DMS53 treated with DMSO at 0.1 percent for 48 hours (cell line): ENCODE data around the gene HECTD4.
A peak's percentile ranks its signal among the peaks of the same experiment; 100 is the strongest.

ENCODE experiments used
- DNase-seq: peaks from one replicate; lab custom pipeline; 2025; ENCODE audit not compliant: unreplicated experiment; lab: John Stamatoyannopoulos, UW

Gene HECTD4

DNA sequence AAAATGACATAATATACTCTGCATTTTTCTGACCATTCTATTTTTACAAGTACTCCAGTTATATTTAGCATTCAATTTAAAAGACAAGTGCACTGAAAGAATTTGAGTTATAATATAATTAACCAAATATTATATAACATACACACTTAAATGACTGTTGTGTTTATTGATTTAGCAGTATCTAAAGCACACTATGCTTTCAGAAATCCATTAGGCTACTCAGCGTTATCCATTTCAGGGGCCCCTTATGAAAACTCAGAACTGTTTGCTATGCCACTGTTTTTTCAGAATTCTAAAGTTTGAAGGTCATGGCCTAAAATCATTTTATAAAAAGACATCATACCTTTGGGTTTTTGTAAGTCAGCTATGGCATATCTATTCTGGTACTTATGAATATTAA lies 57.1 kb downstream of the HECTD4 start:
- DNase-seq: no peak

DNA sequence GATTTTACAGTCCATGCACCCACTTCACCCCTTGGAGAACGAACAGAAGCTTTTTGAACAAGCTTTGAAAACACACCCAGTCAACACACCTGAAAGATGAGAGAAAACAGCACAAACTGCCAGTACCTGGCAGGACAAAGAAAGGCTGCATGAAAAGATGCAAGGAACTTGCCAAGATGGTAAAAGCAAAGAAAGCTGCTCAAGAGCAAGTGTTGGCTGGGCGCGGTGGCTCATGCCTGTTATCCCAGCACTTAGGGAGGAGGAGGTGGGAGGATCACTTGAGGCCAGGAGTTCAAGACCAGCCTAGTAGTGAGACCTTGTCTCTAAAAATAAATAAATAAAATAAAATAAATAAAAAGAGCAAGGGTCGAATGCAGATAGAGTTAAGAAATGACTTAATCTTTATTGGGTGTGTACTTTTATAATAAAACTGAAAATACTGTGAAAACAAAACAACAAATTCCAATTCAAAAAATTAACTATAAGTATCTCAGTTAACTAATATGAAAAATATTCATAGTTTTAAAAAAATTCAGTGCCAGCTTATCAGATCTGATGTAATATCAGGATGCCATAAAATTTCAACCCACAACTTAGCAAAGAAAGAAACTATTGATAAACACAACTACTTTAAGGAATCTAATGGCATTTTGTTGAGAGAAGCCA lies 59.2 kb downstream of the HECTD4 start:
- DNase-seq: no peak

DNA sequence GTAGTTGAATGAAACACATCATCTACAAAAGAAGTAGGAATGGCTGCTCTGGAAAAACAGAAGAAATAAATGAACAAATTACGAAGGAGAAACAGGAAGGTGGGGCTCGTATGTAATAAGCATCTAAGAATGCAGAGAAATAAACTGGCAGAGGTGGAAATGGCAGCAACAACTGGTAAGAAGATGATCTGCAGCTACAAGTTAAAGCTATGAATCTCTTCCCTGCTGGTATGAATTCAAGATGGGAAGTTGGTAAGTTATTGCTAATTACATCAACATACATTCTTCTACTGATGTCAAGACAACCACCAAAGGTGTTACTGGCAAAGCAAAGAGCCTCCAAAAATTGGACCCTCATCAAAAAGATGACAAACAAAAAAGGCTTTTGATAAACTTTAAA lies 59.8 kb downstream of the HECTD4 start:
- DNase-seq: no peak

DNA sequence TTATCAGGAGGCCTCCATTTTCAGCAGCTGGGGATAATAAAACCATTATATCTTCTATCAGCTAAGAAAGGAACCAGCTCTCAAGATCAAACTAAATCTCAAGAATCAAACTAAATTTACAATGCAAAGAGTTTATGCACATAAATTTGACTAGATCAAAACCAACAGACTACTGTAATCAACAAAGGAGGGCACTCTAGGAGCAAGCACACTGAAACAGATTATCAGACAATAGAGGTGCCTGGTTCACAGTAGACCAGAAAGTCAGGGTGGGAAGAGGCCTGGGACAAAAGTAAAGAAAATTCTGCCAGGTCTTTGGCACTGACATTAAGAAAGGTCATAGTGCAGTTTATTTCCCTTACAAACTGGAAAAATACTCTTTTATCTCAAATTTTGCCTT lies 61.0 kb downstream of the HECTD4 start:
- DNase-seq: no peak

- no peak for DNase-seq
Observed at GRCh38 chr12:112319395-112319794, 62.8 kb downstream of the HECTD4 start.

- no peak for DNase-seq
Observed at GRCh38 chr12:112317481-112317880, 64.8 kb downstream of the HECTD4 start.

- no peak for DNase-seq
Observed at GRCh38 chr12:112314981-112315380, 67.2 kb downstream of the HECTD4 start.

DNA sequence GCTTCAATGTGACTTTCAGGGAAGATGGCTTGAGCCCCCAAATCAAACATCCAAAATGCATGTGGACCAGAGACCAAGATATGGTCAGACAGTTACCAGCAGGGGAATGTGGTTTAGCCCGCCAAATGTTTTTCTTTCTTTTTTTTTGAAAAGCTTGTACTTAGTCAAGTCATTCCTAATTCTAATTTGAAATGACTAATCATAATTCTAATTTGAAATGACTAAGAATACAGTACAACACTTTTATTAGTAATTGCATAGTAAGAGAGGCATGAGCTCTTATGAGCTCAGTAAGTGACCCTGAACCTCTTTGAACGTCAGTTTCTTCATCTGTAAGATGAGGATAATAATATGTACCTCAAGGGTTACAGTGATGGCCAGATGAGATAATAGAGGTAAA lies 72.4 kb downstream of the HECTD4 start:
- no peak for DNase-seq

DNA sequence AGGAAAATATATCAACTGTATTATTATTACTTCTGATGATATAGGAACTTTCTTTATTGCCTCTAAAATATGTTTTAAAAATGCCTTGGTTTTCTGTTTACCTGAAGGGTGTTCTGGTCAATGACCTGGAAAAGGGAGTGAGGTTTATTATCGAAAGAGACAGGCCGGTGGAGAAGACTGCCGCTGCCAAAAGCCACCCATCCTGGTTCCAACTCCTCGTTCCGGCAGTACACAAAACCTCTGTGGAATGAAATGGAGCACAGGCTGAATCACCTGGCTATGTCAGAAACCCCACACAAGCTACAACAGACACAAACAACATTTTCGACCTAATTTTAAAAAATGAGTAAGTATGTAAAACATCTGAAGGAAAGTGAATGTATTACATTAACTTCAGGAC lies 73.6 kb downstream of the HECTD4 start:
- no peak for DNase-seq

- no peak for DNase-seq
Observed at GRCh38 chr12:112308161-112308560, 74.1 kb downstream of the HECTD4 start.

DNA sequence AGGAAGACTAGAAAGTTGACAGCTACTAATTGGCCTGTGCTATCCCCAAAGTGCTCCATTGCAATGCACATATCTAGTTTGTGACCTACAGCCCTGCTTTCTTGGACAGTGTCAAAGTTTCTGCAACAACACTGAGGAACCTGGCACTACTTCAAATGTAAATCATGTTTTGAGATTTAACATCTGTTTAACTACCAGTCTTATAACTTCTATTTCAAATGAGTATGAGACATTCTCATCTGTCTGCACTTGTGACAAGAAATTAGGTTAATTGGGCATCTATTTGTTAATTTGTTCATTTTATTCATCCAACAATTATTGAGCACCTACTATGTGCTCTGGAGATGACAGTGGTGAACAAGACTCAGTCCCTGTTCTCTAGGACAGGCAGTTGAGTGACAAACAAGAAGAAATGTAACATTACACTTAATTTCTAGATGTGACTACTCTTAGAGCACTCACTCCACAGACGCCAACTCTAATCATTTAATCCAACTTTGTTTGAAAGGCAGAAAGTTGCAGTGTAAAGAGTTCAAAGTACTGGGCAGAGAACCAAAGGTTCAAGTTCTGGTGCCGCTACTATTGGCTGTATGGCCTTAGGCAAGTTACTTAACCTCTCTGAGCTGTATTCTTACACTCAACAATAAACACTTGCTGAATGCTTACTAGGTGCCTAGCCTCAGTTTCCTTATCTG lies 74.8 kb downstream of the HECTD4 start:
- no peak for DNase-seq

GRCh38 chr12:112305951-112306350 lies 76.3 kb downstream of the HECTD4 start:
- no peak for DNase-seq

- DNase-seq: no peak
Observed at GRCh38 chr12:112304436-112304835, 77.8 kb downstream of the HECTD4 start.

GRCh38 chr12:112303799-112304198 lies 78.4 kb downstream of the HECTD4 start:
- DNase-seq: no peak

DNA sequence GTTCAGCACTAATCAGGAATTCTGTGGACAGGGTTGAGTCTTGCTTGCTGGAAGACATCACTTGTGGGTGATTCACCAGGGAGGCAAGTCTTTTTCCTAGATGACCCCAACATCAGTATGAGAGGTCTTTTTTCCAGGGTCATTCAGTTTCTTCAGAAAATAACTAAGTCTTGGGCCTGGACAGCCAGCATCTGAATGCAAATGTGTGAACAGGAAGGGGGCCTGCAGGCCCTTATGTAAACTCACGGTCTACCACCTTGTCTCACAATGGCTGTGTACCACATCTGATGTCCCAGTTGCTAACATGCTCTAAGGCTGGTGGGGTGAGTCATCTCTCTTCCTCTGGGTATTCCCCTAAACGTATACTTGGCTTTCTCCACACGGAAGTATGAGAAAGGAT lies 79.2 kb downstream of the HECTD4 start:
- DNase-seq: no peak

DNA sequence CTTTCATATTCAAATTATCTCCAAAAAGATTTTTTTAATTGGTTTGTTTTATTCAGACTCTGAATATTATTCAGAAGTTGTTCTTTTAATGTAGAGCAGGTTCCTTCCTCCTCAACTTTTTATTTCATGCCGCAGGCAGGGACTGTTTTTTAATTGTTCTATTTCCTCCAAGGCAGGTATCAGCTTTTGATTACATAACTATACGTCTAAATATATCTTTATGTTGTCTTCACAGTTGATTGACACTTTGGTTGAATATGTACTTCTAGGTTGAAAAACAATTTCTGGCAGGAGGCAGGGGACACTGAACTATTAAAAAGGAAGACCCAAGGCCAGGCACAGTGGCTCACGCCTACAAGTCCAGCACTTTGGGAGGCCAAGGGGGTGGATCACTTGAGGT lies 82.5 kb downstream of the HECTD4 start:
- no peak for DNase-seq

DNA sequence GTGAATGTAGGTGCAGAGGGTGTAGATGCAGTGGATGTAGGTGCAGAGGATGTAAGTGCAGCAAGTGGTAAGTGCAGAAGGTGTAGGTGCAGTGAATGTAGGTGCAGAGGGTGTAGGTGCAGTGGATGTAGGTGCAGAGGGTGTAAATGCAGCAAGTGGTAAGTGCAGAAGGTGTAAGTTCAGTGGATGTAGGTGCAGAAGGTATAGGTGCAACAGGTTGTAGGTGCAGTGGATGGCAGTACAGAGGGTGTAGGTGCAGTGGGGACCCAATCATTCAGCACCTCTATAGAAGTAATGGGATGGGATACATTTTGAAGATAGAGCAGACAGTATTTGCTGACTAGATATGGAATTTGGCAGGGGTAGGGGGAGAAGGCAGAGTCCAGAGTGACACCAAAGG lies 85.0 kb downstream of the HECTD4 start:
- no peak for DNase-seq

- no peak for DNase-seq
Observed at GRCh38 chr12:112296183-112296582, 86.0 kb downstream of the HECTD4 start.

DNA sequence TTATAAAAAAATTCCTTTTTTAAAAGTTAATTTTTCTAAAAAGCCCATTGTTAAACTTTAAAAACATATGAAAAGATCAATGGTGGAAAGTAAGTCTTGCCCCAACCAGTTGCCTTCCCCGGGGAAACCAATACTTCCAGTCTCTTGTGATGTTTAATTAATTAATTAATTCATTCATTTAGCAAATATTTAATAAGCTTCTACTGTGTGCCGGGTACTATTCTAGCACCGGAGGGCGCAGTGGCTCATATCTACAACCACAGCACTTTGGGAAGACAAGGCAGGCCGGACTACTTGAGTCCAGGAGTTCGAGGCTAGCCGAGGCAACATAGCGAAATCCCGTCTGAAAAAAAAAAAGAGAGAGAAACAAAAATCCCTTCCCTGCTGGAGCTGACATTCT lies 87.4 kb downstream of the HECTD4 start:
- DNase-seq: no peak

- DNase-seq: no peak
Observed at GRCh38 chr12:112288638-112289037, 93.6 kb downstream of the HECTD4 start.

GRCh38 chr12:112285600-112286401 lies 96.4 kb downstream of the HECTD4 start:
- DNase-seq: peak; percentile 46

DNA sequence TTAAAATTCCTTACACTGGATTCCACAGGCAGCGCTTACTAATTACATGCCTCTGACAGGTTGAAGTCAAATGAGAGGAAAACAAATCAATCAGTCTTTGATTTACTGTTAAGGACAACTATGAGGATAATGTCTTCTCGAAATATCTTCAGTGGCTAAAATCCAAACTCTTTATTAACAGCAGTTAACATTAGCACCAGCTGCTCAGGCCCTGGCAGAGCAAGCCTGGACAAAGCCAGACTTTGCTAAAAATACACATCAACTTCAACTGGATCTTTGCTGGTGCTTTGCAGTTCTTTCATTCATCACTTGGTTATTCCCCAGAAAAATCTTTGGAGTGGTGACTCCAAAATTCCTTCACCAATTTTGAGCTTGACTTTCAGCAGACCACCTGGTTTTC lies 98.7 kb downstream of the HECTD4 start:
- DNase-seq: no peak
